GM23338 (cell line): ENCODE measurements around the gene F2RL3. TPM values are rescaled to one million over a fixed set of nuclear protein-coding genes. Genes with fewer than 3 reads are reported as not detected.
A peak's percentile ranks its signal among the peaks of the same experiment; 100 is the strongest.

Source experiments
- ATAC-seq: fragments of 200-7000 bp; cut with Tn5 transposase; 3 replicates; pipeline ENCODE4 v1.9.1; 2020
- DNase-seq: peaks from one replicate; pipeline ENCODE4 v3.0.0-alpha.2; 2015; ENCODE audit warnings: low spot score
- H2AFZ ChIP-seq: fragments of 200-600 bp; sonication (generic); 2 replicates; pipeline ENCODE4 v1.8.0; 2016; ENCODE audit warnings: antibody characterized with exemption, mild to moderate bottlenecking, moderate library complexity
- H3F3A ChIP-seq: fragments of 200-600 bp; sonication (generic); replicated peaks from 2 replicates; pipeline ENCODE4 v1.8.0; 2017; ENCODE audit warnings: antibody characterized with exemption, mixed run types, low read depth
- H3K27ac ChIP-seq: fragments of 200-600 bp; sonication (generic); 2 replicates; pipeline ENCODE4 v1.6.1; 2016; ENCODE audit warnings: low read depth
- H3K27me3 ChIP-seq: fragments of 200-600 bp; sonication (generic); 2 replicates; pipeline ENCODE4 v1.8.0; 2016; ENCODE audit warnings: mild to moderate bottlenecking, mixed run types, moderate library complexity; ENCODE audit not compliant: insufficient read depth
- H3K36me3 ChIP-seq: fragments of 200-600 bp; sonication (generic); 2 replicates; pipeline ENCODE4 v1.8.0; 2016; ENCODE audit warnings: mild to moderate bottlenecking; ENCODE audit not compliant: insufficient read depth
- H3K4me1 ChIP-seq: fragments of 200-600 bp; sonication (generic); 2 replicates; pipeline ENCODE4 v1.8.0; 2016; ENCODE audit warnings: mild to moderate bottlenecking, moderate library complexity; ENCODE audit not compliant: insufficient read depth
- H3K4me2 ChIP-seq: fragments of 200-600 bp; sonication (generic); 2 replicates; pipeline ENCODE4 v1.7.1; 2017; ENCODE audit warnings: mixed run types
- H3K4me3 ChIP-seq: fragments of 200-600 bp; sonication (generic); 2 replicates; pipeline ENCODE4 v1.6.1; 2016; ENCODE audit warnings: mixed run types
- H3K79me2 ChIP-seq: fragments of 200-600 bp; sonication (generic); replicated peaks from 2 replicates; pipeline ENCODE4 v1.8.0; 2017; ENCODE audit warnings: mild to moderate bottlenecking; ENCODE audit not compliant: insufficient read depth
- H3K9me2 ChIP-seq: fragments of 200-600 bp; sonication (generic); 2 replicates; pipeline ENCODE4 v1.8.0; 2017; ENCODE audit not compliant: insufficient read depth
- H4K20me1 ChIP-seq: fragments of 200-600 bp; sonication (generic); replicated peaks from 2 replicates; pipeline ENCODE4 v1.8.0; 2017; ENCODE audit warnings: mild to moderate bottlenecking; ENCODE audit not compliant: insufficient read depth
- H3K27ac Mint-ChIP-seq: 2 replicates; pipeline ENCODE4 v1.8.0; 2020; ENCODE audit warnings: inconsistent platforms, mild to moderate bottlenecking, moderate library complexity, mixed read lengths
- H3K27me3 Mint-ChIP-seq: 3 replicates; pipeline ENCODE4 v1.8.0; 2022; ENCODE audit warnings: low read depth, mild to moderate bottlenecking, moderate library complexity, mixed read lengths, inconsistent platforms; ENCODE audit not compliant: insufficient read depth, poor library complexity
- H3K36me3 Mint-ChIP-seq: 3 replicates; pipeline ENCODE4 v1.8.0; 2021; ENCODE audit warnings: low read depth, mild to moderate bottlenecking, inconsistent platforms, moderate library complexity, mixed read lengths
- H3K4me1 Mint-ChIP-seq: 3 replicates; pipeline ENCODE4 v1.8.0; 2020; ENCODE audit warnings: mild to moderate bottlenecking, inconsistent platforms, mixed read lengths
- H3K4me3 Mint-ChIP-seq: 3 replicates; pipeline ENCODE4 v1.8.0; 2021; ENCODE audit warnings: moderate library complexity, mild to moderate bottlenecking, inconsistent platforms, mixed read lengths
- H3K9me3 Mint-ChIP-seq: 3 replicates; pipeline ENCODE4 v1.8.0; 2020; ENCODE audit warnings: moderate library complexity, mild to moderate bottlenecking, inconsistent platforms, mixed read lengths
- CREB1 ChIP-seq: fragments of 250-450 bp; sonication (Bioruptor Pico); IDR thresholded peaks from 2 replicates; pipeline ENCODE4 v1.5.0; 2020; ENCODE audit warnings: low read depth, mild to moderate bottlenecking, moderate library complexity
- STAT1 ChIP-seq: IDR thresholded peaks from one replicate; pipeline ENCODE4 v1.6.1; 2016; ENCODE audit warnings: antibody characterized with exemption; ENCODE audit not compliant: unreplicated experiment
- ZNF462 ChIP-seq: fragments of 250-450 bp; sonication (Bioruptor Pico); IDR thresholded peaks from 2 replicates; pipeline ENCODE4 v1.5.0; 2020; ENCODE audit warnings: mild to moderate bottlenecking, moderate library complexity
- polyA plus RNA-seq: library from polyadenylated mRNA; unstranded; fragments of >200 nt; fragmentation: Nextera tagmentation; extraction: Ambion mirVana; gene quantifications from 2 replicates; pipeline ENCODE4 v1.2.1, GENCODE V29; 2016
- total RNA-seq: library from RNA; depleted of rRNA; stranded (reverse); fragments of >200 nt; shearing (Covaris generic); gene quantifications from 2 replicates; pipeline ENCODE4 v1.2.3, GENCODE V29; 2014
- TF ChIP-seq, protein P1 (sequence below), 2 experiments: fragments of 200-600 bp in 1 of 2; sonication (generic) in 1 of 2; conservative IDR thresholded peaks; 2 replicates each; pipeline versions ENCODE4 v1.5.1 to v1.6.1; 2016 to 2017; ENCODE audit warnings: antibody characterized with exemption in 2 of 2, low read depth in 2 of 2, mild to moderate bottlenecking in 2 of 2, moderate library complexity in 1 of 2

Gene F2RL3
- total and polyA plus RNA-seq, 2 experiments from 2014 or later: not detected

DNA sequence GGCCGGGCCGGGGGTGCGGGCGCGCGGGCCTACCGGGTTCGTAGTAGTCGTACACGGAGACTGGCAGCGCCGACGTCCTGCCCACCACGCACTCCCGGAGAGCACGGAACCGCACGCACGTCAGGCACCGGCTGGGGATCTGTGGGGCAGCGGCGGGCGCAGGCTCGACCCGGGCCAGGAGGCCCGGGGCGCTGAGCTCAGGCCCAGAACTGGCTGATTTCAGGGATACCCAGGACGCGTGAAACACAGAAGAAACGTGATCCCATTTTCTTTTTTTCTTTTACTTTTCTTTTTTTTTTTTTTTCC is 9.0 kb downstream of the F2RL3 start:
- H3K36me3 ChIP-seq: no peaks in the 10 kb centered on the region
- no peaks in the 10 kb centered on the region for H3F3A ChIP-seq
- peak overlapping the region; percentile 90 for H2AFZ ChIP-seq
- no peak overlapping the region for H3K27ac ChIP-seq
- H3K9me2 ChIP-seq: no peaks in the 10 kb centered on the region
- H3K27me3 ChIP-seq: peaks cover 16% of the 10 kb centered on the region
- no peak overlapping the region for H3K27ac Mint-ChIP-seq
- peaks cover 5% of the 10 kb centered on the region; the same call in 1 of the 3 replicates for H3K4me1 Mint-ChIP-seq
- H3K79me2 ChIP-seq: no peaks in the 10 kb centered on the region
- H3K9me3 Mint-ChIP-seq: no peaks in the 10 kb centered on the region; the same call in 2 of the 3 replicates
- peaks cover 25% of the 10 kb centered on the region for H3K27me3 Mint-ChIP-seq
- H3K4me2 ChIP-seq: peak overlapping the region; percentile 88
- peaks cover 3% of the 10 kb centered on the region; the same call in 1 of the 2 replicates for H3K4me1 ChIP-seq
- peak overlapping the region; percentile 84 for H3K4me3 ChIP-seq
- DNase-seq (no peak), ATAC-seq (peak; percentile 19)
- peak overlapping the region; percentile 78 for H3K4me3 Mint-ChIP-seq
- TF ChIP-seq ZNF462 (no peak), STAT1 (no peak), CREB1 (CRISPR knock-in tag) (no peak)
- TF ChIP-seq, protein P1, sequence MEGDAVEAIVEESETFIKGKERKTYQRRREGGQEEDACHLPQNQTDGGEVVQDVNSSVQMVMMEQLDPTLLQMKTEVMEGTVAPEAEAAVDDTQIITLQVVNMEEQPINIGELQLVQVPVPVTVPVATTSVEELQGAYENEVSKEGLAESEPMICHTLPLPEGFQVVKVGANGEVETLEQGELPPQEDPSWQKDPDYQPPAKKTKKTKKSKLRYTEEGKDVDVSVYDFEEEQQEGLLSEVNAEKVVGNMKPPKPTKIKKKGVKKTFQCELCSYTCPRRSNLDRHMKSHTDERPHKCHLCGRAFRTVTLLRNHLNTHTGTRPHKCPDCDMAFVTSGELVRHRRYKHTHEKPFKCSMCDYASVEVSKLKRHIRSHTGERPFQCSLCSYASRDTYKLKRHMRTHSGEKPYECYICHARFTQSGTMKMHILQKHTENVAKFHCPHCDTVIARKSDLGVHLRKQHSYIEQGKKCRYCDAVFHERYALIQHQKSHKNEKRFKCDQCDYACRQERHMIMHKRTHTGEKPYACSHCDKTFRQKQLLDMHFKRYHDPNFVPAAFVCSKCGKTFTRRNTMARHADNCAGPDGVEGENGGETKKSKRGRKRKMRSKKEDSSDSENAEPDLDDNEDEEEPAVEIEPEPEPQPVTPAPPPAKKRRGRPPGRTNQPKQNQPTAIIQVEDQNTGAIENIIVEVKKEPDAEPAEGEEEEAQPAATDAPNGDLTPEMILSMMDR (conservative IDR thresholded peaks at IDR 0.05; ENCODE audit: low read depth in 2 of 2): no peak
- H3K36me3 Mint-ChIP-seq: no peaks in the 10 kb centered on the region
- no peaks in the 10 kb centered on the region for H4K20me1 ChIP-seq
